A673 (cell line): ENCODE measurements around the gene ZNF552. TPM values are rescaled to one million over a fixed set of nuclear protein-coding genes. Genes with fewer than 3 reads are reported as not detected.

Source experiments
- BruUV-seq: library from RNA; stranded (reverse); fragments of 400-500 nt; replicated peaks from 2 replicates; lab custom pipeline; 2021; lab: Mats Ljungman, UMichigan
- CTCF ChIA-PET: fragments of 300-600 bp; sonication (Branson Sonifier 250); formaldehyde crosslinking; loops from one replicate; lab custom pipeline; 2022; ENCODE audit warnings: antibody characterized with exemption; lab: Charles Lee
- POLR2A ChIA-PET: fragments of 300-600 bp; sonication (Branson Sonifier 250); formaldehyde crosslinking; loops from one replicate; lab custom pipeline; 2022; ENCODE audit warnings: antibody characterized with exemption; ENCODE audit not compliant: low non-redundant PET; lab: Charles Lee
- DNase-seq: peaks from one replicate; pipeline ENCODE4 v3.0.0-alpha.2; 2015; ENCODE audit warnings: low spot score
- H3K27ac ChIP-seq: fragments of 200-600 bp; sonication (generic); 2 replicates; pipeline ENCODE4 v1.5.1; 2016; ENCODE audit warnings: mixed run types, low read depth, mild to moderate bottlenecking, mixed read lengths, antibody characterized with exemption, low read length; ENCODE audit not compliant: poor library complexity, severe bottlenecking
- H3K27me3 ChIP-seq: fragments of 200-600 bp; sonication (generic); replicated peaks from 2 replicates; pipeline ENCODE4 v1.6.1; 2017; ENCODE audit warnings: mixed run types, low read depth, mild to moderate bottlenecking, mixed read lengths, antibody characterized with exemption, low read length; ENCODE audit not compliant: insufficient read depth, poor library complexity
- H3K36me3 ChIP-seq: fragments of 200-600 bp; sonication (generic); 2 replicates; pipeline ENCODE4 v1.6.1; 2016; ENCODE audit warnings: mixed run types, mild to moderate bottlenecking, mixed read lengths, antibody characterized with exemption, low read length; ENCODE audit not compliant: insufficient read depth, poor library complexity, severe bottlenecking
- H3K4me1 ChIP-seq: fragments of 200-600 bp; sonication (generic); 2 replicates; pipeline ENCODE4 v1.6.1; 2017; ENCODE audit warnings: mixed run types, mild to moderate bottlenecking, mixed read lengths, antibody characterized with exemption, low read length; ENCODE audit not compliant: insufficient read depth, poor library complexity, severe bottlenecking
- H3K4me3 ChIP-seq: fragments of 200-600 bp; sonication (generic); 2 replicates; pipeline ENCODE4 v1.5.1; 2016; ENCODE audit warnings: low read depth, mixed run types, mild to moderate bottlenecking, mixed read lengths, low read length; ENCODE audit not compliant: poor library complexity, severe bottlenecking
- H3K9me3 ChIP-seq: fragments of 200-600 bp; sonication (generic); 2 replicates; pipeline ENCODE4 v1.6.1; 2016; ENCODE audit warnings: mixed run types, low read depth, mild to moderate bottlenecking, mixed read lengths, antibody characterized with exemption, low read length; ENCODE audit not compliant: poor library complexity, severe bottlenecking
- CTCF ChIP-seq: fragments of 300-800, 200-600 bp; sonication (generic); conservative IDR thresholded peaks from 2 replicates; pipeline ENCODE4 v1.5.1; 2017; ENCODE audit warnings: low read depth, mild to moderate bottlenecking, antibody characterized with exemption, low read length, moderate library complexity, mixed read lengths
- EZH2 ChIP-seq: fragments of 200-600 bp; sonication (generic); IDR thresholded peaks from 2 replicates; pipeline ENCODE4 v1.6.1; 2017; ENCODE audit warnings: borderline replicate concordance, low read depth, mild to moderate bottlenecking, mixed read lengths, antibody characterized with exemption, low read length; ENCODE audit not compliant: poor library complexity, severe bottlenecking
- intact Hi-C: fragments of 100-400 bp; cut with micrococcal nuclease; formaldehyde crosslinking; loops from one replicate; pipeline ENCODE4 v1.10.0; 2022; ENCODE audit not compliant: unreplicated experiment
- total RNA-seq: library from RNA; stranded (reverse); gene quantifications from 2 replicates; pipeline ENCODE4 v1.2.3, GENCODE V29; 2021

Gene ZNF552
- total RNA-seq, 1 experiment from 2014 or later: 10.6 TPM

- POLR2A ChIA-PET: no interaction called here
- TF ChIP-seq EZH2 (no peak), CTCF (no peak)
- Histone ChIP-seq H3K9me3 (no peaks in the 10 kb centered on the region), H3K36me3 (peaks cover 13% of the 10 kb centered on the region), H3K4me3 (no peak overlapping the region), H3K4me1 (no peaks in the 10 kb centered on the region), H3K27ac (no peak overlapping the region), H3K27me3 (no peaks in the 10 kb centered on the region)
- no peak for DNase-seq
- CTCF ChIA-PET: no interaction called here
- intact Hi-C loops: no loop called here
- BruUV-seq: no TSS peak
Observed at GRCh38 chr19:57788114-57788692, 26.5 kb downstream of the ZNF552 start.

GRCh38 chr19:57786906-57787305 is 27.8 kb downstream of the ZNF552 start:
- ChIA-PET POLR2A (no interaction called here), CTCF (no interaction called here)

GRCh38 chr19:57786286-57786685 is 28.4 kb downstream of the ZNF552 start:
- H3K4me1 ChIP-seq: no peaks in the 10 kb centered on the region
- peaks cover 19% of the 10 kb centered on the region for H3K36me3 ChIP-seq
- TF ChIP-seq CTCF: no peak
- TF ChIP-seq EZH2: no peak
- POLR2A ChIA-PET: no interaction called here
- no TSS peak for BruUV-seq
- DNase-seq: no peak
- no peak overlapping the region for H3K27ac ChIP-seq
- peaks cover 9% of the 10 kb centered on the region for H3K9me3 ChIP-seq
- CTCF ChIA-PET: no interaction called here
- H3K4me3 ChIP-seq: no peak overlapping the region
- H3K27me3 ChIP-seq: no peaks in the 10 kb centered on the region
- intact Hi-C loops: no loop called here

More at GRCh38 chr19:57786906-57787305, 27.8 kb downstream of the ZNF552 start:
- Histone ChIP-seq H3K36me3 (peaks cover 14% of the 10 kb centered on the region), H3K27ac (no peak overlapping the region), H3K9me3 (peaks cover 3% of the 10 kb centered on the region), H3K4me3 (no peak overlapping the region), H3K4me1 (no peaks in the 10 kb centered on the region), H3K27me3 (no peaks in the 10 kb centered on the region)
- no peak for DNase-seq
- intact Hi-C loops: no loop called here
- TF ChIP-seq EZH2 (no peak), CTCF (no peak)
- no TSS peak for BruUV-seq
